A673 (cell line): Measurements from ENCODE around the gene KRT34. TPM values are rescaled to one million over a fixed set of nuclear protein-coding genes. Genes with fewer than 3 reads are reported as not detected.

Experiments
- BruUV-seq: library from RNA; stranded (reverse); fragments of 400-500 nt; replicated peaks from 2 replicates; lab custom pipeline; 2021; lab: Mats Ljungman, UMichigan
- CTCF ChIA-PET: fragments of 300-600 bp; sonication (Branson Sonifier 250); formaldehyde crosslinking; loops from one replicate; lab custom pipeline; 2022; ENCODE audit warnings: antibody characterized with exemption; lab: Charles Lee
- POLR2A ChIA-PET: fragments of 300-600 bp; sonication (Branson Sonifier 250); formaldehyde crosslinking; loops from one replicate; lab custom pipeline; 2022; ENCODE audit warnings: antibody characterized with exemption; ENCODE audit not compliant: low non-redundant PET; lab: Charles Lee
- DNase-seq: peaks from one replicate; pipeline ENCODE4 v3.0.0-alpha.2; 2015; ENCODE audit warnings: low spot score
- H3K27ac ChIP-seq: fragments of 200-600 bp; sonication (generic); 2 replicates; pipeline ENCODE4 v1.5.1; 2016; ENCODE audit warnings: mixed run types, low read depth, mild to moderate bottlenecking, mixed read lengths, antibody characterized with exemption, low read length; ENCODE audit not compliant: poor library complexity, severe bottlenecking
- H3K27me3 ChIP-seq: fragments of 200-600 bp; sonication (generic); replicated peaks from 2 replicates; pipeline ENCODE4 v1.6.1; 2017; ENCODE audit warnings: mixed run types, low read depth, mild to moderate bottlenecking, mixed read lengths, antibody characterized with exemption, low read length; ENCODE audit not compliant: insufficient read depth, poor library complexity
- H3K36me3 ChIP-seq: fragments of 200-600 bp; sonication (generic); 2 replicates; pipeline ENCODE4 v1.6.1; 2016; ENCODE audit warnings: mixed run types, mild to moderate bottlenecking, mixed read lengths, antibody characterized with exemption, low read length; ENCODE audit not compliant: insufficient read depth, poor library complexity, severe bottlenecking
- H3K4me1 ChIP-seq: fragments of 200-600 bp; sonication (generic); 2 replicates; pipeline ENCODE4 v1.6.1; 2017; ENCODE audit warnings: mixed run types, mild to moderate bottlenecking, mixed read lengths, antibody characterized with exemption, low read length; ENCODE audit not compliant: insufficient read depth, poor library complexity, severe bottlenecking
- H3K4me3 ChIP-seq: fragments of 200-600 bp; sonication (generic); 2 replicates; pipeline ENCODE4 v1.5.1; 2016; ENCODE audit warnings: low read depth, mixed run types, mild to moderate bottlenecking, mixed read lengths, low read length; ENCODE audit not compliant: poor library complexity, severe bottlenecking
- H3K9me3 ChIP-seq: fragments of 200-600 bp; sonication (generic); 2 replicates; pipeline ENCODE4 v1.6.1; 2016; ENCODE audit warnings: mixed run types, low read depth, mild to moderate bottlenecking, mixed read lengths, antibody characterized with exemption, low read length; ENCODE audit not compliant: poor library complexity, severe bottlenecking
- EZH2 ChIP-seq: fragments of 200-600 bp; sonication (generic); IDR thresholded peaks from 2 replicates; pipeline ENCODE4 v1.6.1; 2017; ENCODE audit warnings: borderline replicate concordance, low read depth, mild to moderate bottlenecking, mixed read lengths, antibody characterized with exemption, low read length; ENCODE audit not compliant: poor library complexity, severe bottlenecking
- intact Hi-C: fragments of 100-400 bp; cut with micrococcal nuclease; formaldehyde crosslinking; loops from one replicate; pipeline ENCODE4 v1.10.0; 2022; ENCODE audit not compliant: unreplicated experiment
- total RNA-seq: library from RNA; stranded (reverse); gene quantifications from 2 replicates; pipeline ENCODE4 v1.2.3, GENCODE V29; 2021
- TF ChIP-seq, protein P1 (sequence below): fragments of 300-800, 200-600 bp; sonication (generic); conservative IDR thresholded peaks from 2 replicates; pipeline ENCODE4 v1.5.1; 2017; ENCODE audit warnings: low read depth, mild to moderate bottlenecking, antibody characterized with exemption, low read length, moderate library complexity, mixed read lengths

The KRT34 gene
- total RNA-seq, 1 experiment from 2014 or later: not detected

GRCh38 chr17:41406205-41406604, 24.1 kb upstream of the KRT34 start:
- Histone ChIP-seq H3K9me3 (no peaks in the 10 kb centered on the region), H3K36me3 (no peaks in the 10 kb centered on the region), H3K27me3 (no peaks in the 10 kb centered on the region), H3K4me3 (no peak overlapping the region), H3K27ac (no peak overlapping the region), H3K4me1 (no peaks in the 10 kb centered on the region)
- BruUV-seq: no TSS peak
- ChIA-PET CTCF (interaction anchor here (0.5 kb wide), 1 partner anchor 257 kb away, joined by 3 read pairs; no protein-coding TSS in a partner anchor), POLR2A (no interaction called here)
- no peak for DNase-seq
- TF ChIP-seq, protein P1, sequence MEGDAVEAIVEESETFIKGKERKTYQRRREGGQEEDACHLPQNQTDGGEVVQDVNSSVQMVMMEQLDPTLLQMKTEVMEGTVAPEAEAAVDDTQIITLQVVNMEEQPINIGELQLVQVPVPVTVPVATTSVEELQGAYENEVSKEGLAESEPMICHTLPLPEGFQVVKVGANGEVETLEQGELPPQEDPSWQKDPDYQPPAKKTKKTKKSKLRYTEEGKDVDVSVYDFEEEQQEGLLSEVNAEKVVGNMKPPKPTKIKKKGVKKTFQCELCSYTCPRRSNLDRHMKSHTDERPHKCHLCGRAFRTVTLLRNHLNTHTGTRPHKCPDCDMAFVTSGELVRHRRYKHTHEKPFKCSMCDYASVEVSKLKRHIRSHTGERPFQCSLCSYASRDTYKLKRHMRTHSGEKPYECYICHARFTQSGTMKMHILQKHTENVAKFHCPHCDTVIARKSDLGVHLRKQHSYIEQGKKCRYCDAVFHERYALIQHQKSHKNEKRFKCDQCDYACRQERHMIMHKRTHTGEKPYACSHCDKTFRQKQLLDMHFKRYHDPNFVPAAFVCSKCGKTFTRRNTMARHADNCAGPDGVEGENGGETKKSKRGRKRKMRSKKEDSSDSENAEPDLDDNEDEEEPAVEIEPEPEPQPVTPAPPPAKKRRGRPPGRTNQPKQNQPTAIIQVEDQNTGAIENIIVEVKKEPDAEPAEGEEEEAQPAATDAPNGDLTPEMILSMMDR: no peak
- intact Hi-C loops: no loop called here

- no TSS peak for BruUV-seq
- ChIA-PET POLR2A (no interaction called here), CTCF (no interaction called here)
- no peaks in the 10 kb centered on the region for H3K27me3 ChIP-seq
- H3K27ac ChIP-seq: no peak overlapping the region
- intact Hi-C loops: no loop called here
- no peaks in the 10 kb centered on the region for H3K4me1 ChIP-seq
- H3K9me3 ChIP-seq: no peaks in the 10 kb centered on the region
- DNase-seq: no peak
- no peaks in the 10 kb centered on the region for H3K36me3 ChIP-seq
- no peak overlapping the region for H3K4me3 ChIP-seq
- TF ChIP-seq, protein P1: no peak
- no peak for TF ChIP-seq EZH2
These were observed 22.0 kb upstream of the KRT34 start for GRCh38 chr17:41404024-41404671.

- Histone ChIP-seq H3K36me3 (no peaks in the 10 kb centered on the region), H3K27ac (no peak overlapping the region), H3K9me3 (no peaks in the 10 kb centered on the region), H3K27me3 (no peaks in the 10 kb centered on the region), H3K4me1 (no peaks in the 10 kb centered on the region), H3K4me3 (no peak overlapping the region)
- TF ChIP-seq EZH2: no peak
- TF ChIP-seq, protein P1: no peak
- intact Hi-C loops: no loop called here
- ChIA-PET POLR2A (no interaction called here), CTCF (no interaction called here)
- DNase-seq: no peak
- no TSS peak for BruUV-seq
These were observed 21.4 kb upstream of the KRT34 start for GRCh38 chr17:41403404-41404023.
